HepG2 (cell line): ENCODE measurements around the gene PIGN. TPM values are rescaled to one million over a fixed set of nuclear protein-coding genes. Genes with fewer than 3 reads are reported as not detected.

ENCODE experiments used
- ATAC-seq: fragments of 200-7000 bp; cut with Tn5 transposase; 3 replicates; pipeline ENCODE4 v1.9.1; 2020; ENCODE audit warnings: mild to moderate bottlenecking, moderate library complexity
- BruUV-seq: library from RNA; stranded (reverse); fragments of 400-500 nt; replicated peaks from 2 replicates; lab custom pipeline; 2021; lab: Mats Ljungman, UMichigan
- CTCF ChIA-PET: fragments of 300-600 bp; formaldehyde crosslinking; extraction: SDS; loops from one replicate; lab custom pipeline; 2021; ENCODE audit warnings: low total read pairs, inconsistent platforms, low intra/inter-chr PET ratio; lab: Yijun Ruan, JAX
- POLR2A ChIA-PET: fragments of 350-600 bp; sonication (Branson Sonifier 250); formaldehyde crosslinking; loops from one replicate; lab custom pipeline; 2020; ENCODE audit warnings: antibody characterized with exemption, inconsistent platforms; lab: Yijun Ruan, JAX
- DNase-seq: peaks from one replicate; pipeline ENCODE4 v3.0.0-alpha.2; 2015; ENCODE audit warnings: low spot score
- FAIRE-seq: peaks from 3 replicates; lab custom pipeline; 2011; peaks lifted over from hg19 to GRCh38; lab: Jason Lieb, UNC
- H2AFZ ChIP-seq: one replicate; pipeline ENCODE4 v1.6.1; 2011; ENCODE audit warnings: low read length, inconsistent platforms
- H3K27ac ChIP-seq: fragments of 300-600 bp; 3 replicates; pipeline ENCODE4 v1.8.0; 2011; ENCODE audit warnings: mixed run types, mild to moderate bottlenecking, mixed read lengths, low read length, inconsistent platforms; ENCODE audit not compliant: insufficient read depth; ENCODE audit errors: extremely low read length
- H3K27me3 ChIP-seq, 2 experiments: fragments of 200-600 bp in 1 of 2; 2 replicates in 1 of 2; 3 replicates in 1 of 2; pipeline versions ENCODE4 v1.6.0 to v1.8.0; 2011; ENCODE audit warnings: low read length in 2 of 2, mild to moderate bottlenecking in 2 of 2, moderate library complexity in 2 of 2, inconsistent platforms in 1 of 2; ENCODE audit not compliant: insufficient read depth in 2 of 2, control insufficient read depth in 1 of 2
- H3K36me3 ChIP-seq, 2 experiments: fragments of 200-600 bp in 1 of 2; replicated peaks in 1 of 2; 2 replicates in 1 of 2; 3 replicates in 1 of 2; pipeline versions ENCODE4 v1.5.1 to v1.8.0; 2011; ENCODE audit warnings: low read length in 2 of 2, inconsistent platforms in 1 of 2; ENCODE audit not compliant: insufficient read depth in 2 of 2, control insufficient read depth in 1 of 2
- H3K4me1 ChIP-seq: 2 replicates; pipeline ENCODE4 v1.5.1; 2012; ENCODE audit warnings: low read length, inconsistent platforms; ENCODE audit not compliant: insufficient read depth
- H3K4me2 ChIP-seq: 2 replicates; pipeline ENCODE4 v1.6.0; 2011; ENCODE audit warnings: low read depth, low read length, inconsistent platforms
- H3K4me3 ChIP-seq, 3 experiments: fragments of 200-600 bp in 1 of 3; sonication (generic), shearing (Covaris generic) in 1 of 3; replicated peaks in 1 of 3; 2 replicates each; pipeline ENCODE4 v1.5.1; 2011 to 2016; ENCODE audit warnings: low read length in 3 of 3, inconsistent platforms in 2 of 3, low read depth in 2 of 3, mild to moderate bottlenecking in 2 of 3, control low read depth in 1 of 3, mixed read lengths in 1 of 3; ENCODE audit not compliant: insufficient read depth in 1 of 3
- H3K79me2 ChIP-seq: one replicate; pipeline ENCODE4 v1.6.1; 2011; ENCODE audit warnings: low read length, inconsistent platforms; ENCODE audit not compliant: insufficient read depth
- H3K9ac ChIP-seq: 2 replicates; pipeline ENCODE4 v1.6.0; 2011; ENCODE audit warnings: mild to moderate bottlenecking, low read depth, low read length, inconsistent platforms; ENCODE audit not compliant: insufficient read depth
- H3K9me3 ChIP-seq: 2 replicates; pipeline ENCODE4 v1.5.1; 2012; ENCODE audit warnings: mild to moderate bottlenecking, low read length
- H4K20me1 ChIP-seq: 2 replicates; pipeline ENCODE4 v1.6.0; 2011; ENCODE audit warnings: inconsistent platforms, mild to moderate bottlenecking, low read length, moderate library complexity; ENCODE audit not compliant: insufficient read depth
- ATF2 ChIP-seq: sonication (generic); formaldehyde crosslinking; IDR thresholded peaks from 2 replicates; pipeline ENCODE4 v1.4.0; 2020; ENCODE audit warnings: missing genetic modification reagents
- ETV5 ChIP-seq: IDR thresholded peaks from 2 replicates; pipeline ENCODE4 v1.6.1; 2018; ENCODE audit warnings: missing biosample characterization, missing genetic modification reagents, inconsistent platforms, borderline replicate concordance
- HMG20B ChIP-seq: conservative IDR thresholded peaks from 2 replicates; pipeline ENCODE4 v1.6.1; 2016; ENCODE audit warnings: missing genetic modification reagents, missing compliant biosample characterization
- MEIS1 ChIP-seq: sonication (generic); formaldehyde crosslinking; IDR thresholded peaks from 2 replicates; pipeline ENCODE4 v1.9.0; 2021; ENCODE audit warnings: mild to moderate bottlenecking, missing genetic modification reagents, moderate library complexity, borderline replicate concordance
- NFIB ChIP-seq: sonication (generic); formaldehyde crosslinking; IDR thresholded peaks from 2 replicates; pipeline ENCODE4 v1.9.0; 2021; ENCODE audit warnings: missing genetic modification reagents, mild to moderate bottlenecking, borderline replicate concordance
- SALL1 ChIP-seq: sonication (generic); formaldehyde crosslinking; IDR thresholded peaks from 2 replicates; pipeline ENCODE4 v1.8.0; 2022; ENCODE audit warnings: mild to moderate bottlenecking, missing genetic modification reagents
- ZNF225 ChIP-seq: sonication (generic); formaldehyde crosslinking; IDR thresholded peaks from 2 replicates; pipeline ENCODE4 v1.4.0; 2020; ENCODE audit warnings: mild to moderate bottlenecking, missing genetic modification reagents
- ZNF407 ChIP-seq: sonication (generic); formaldehyde crosslinking; IDR thresholded peaks from one replicate; pipeline ENCODE4 v1.5.1; 2020; ENCODE audit warnings: mild to moderate bottlenecking, missing genetic modification reagents; ENCODE audit errors: not compliant biosample characterization
- ZNF577 ChIP-seq: sonication (generic); formaldehyde crosslinking; IDR thresholded peaks from 2 replicates; pipeline ENCODE4 v1.4.0; 2020; ENCODE audit warnings: mild to moderate bottlenecking, low read depth, missing genetic modification reagents, borderline replicate concordance
- WGBS: methylation state at CpG from one replicate; pipeline ENCODE4 v1.1.6; 2017; ENCODE audit warnings: low lambda C conversion rate; 5-methylcytosine and 5-hydroxymethylcytosine counted together
- in situ Hi-C: cut with HindIII; loops from 2 replicates; pipeline ENCODE4 v1.10.0; 2017; ENCODE audit warnings: low pct_unique_long_range_greater_than_20kb; ENCODE audit not compliant: extremely low pct_ligation_motif_present
- intact Hi-C: fragments of 100-400 bp; cut with micrococcal nuclease; formaldehyde crosslinking; loops from one replicate; pipeline ENCODE4 v1.10.0; 2022; ENCODE audit not compliant: unreplicated experiment
- polyA plus RNA-seq, 8 experiments: library from polyadenylated mRNA; depleted of rRNA in 3 of 8; stranded (reverse) in 7 of 8; unstranded in 1 of 8; fragments of >200 nt; fragmentation: Illumina TruSeq in 4 of 8; extraction: Trizol in 4 of 8; gene quantifications; 2 replicates each; pipeline versions ENCODE4 v1.2.1 to v1.2.3, GENCODE V29; 2011 to 2016; ENCODE audit warnings: low read depth in 4 of 8, missing spikeins in 1 of 8, mixed read lengths in 1 of 8; ENCODE audit not compliant: insufficient read depth in 1 of 8
- total RNA-seq, 5 experiments: library from RNA; depleted of rRNA; stranded (reverse); fragments of >200 nt; fragmentation: Illumina TruSeq; extraction: Trizol; gene quantifications; 2 replicates each; pipeline ENCODE4 v1.2.3, GENCODE V29; 2016; ENCODE audit warnings: low read depth in 1 of 5

Gene PIGN
- total and polyA plus RNA-seq, 2 of the 13 experiments (the other 11 are each of a cell fraction or from before 2014, with no cell fraction given), result 15.5 to 33.6 TPM

- H3K4me2 ChIP-seq, result no peak overlapping the region
- 93% methylated on average over 2 of the region's 2 CpGs for WGBS
- ATAC-seq (no peak), DNase-seq (no peak), FAIRE-seq (no peak)
- ChIA-PET CTCF (no interaction called here), POLR2A (no interaction called here)
- no peak overlapping the region for H3K9ac ChIP-seq
- H3K27me3 ChIP-seq, result no peaks in the 10 kb centered on the region
- 0 out of 5 replicates have a peak, but pooled peaks cover 0 to 2% of the 10 kb centered on the region in 2 experiments for H3K36me3 ChIP-seq
- in situ Hi-C loops (no loop called here), intact Hi-C loops (no loop called here)
- TF ChIP-seq ETV5, result no peak
- no peak for TF ChIP-seq ATF2
- TF ChIP-seq NFIB (CRISPR knock-in tag), result no peak
- no peak for TF ChIP-seq SALL1 (CRISPR knock-in tag)
- no peak for TF ChIP-seq MEIS1 (CRISPR knock-in tag)
- no peak for TF ChIP-seq ZNF407 (CRISPR knock-in tag)
- no peak for TF ChIP-seq ZNF225 (CRISPR knock-in tag)
- no peak for TF ChIP-seq ZNF577 (CRISPR knock-in tag)
- no peak for TF ChIP-seq HMG20B (CRISPR knock-in tag)
- H3K79me2 ChIP-seq, result no peaks in the 10 kb centered on the region
- H3K27ac ChIP-seq, result no peak overlapping the region
- no peak overlapping the region for H2AFZ ChIP-seq
- BruUV-seq, result no TSS peak
- H3K4me3 ChIP-seq, result no peak overlapping the region
- H4K20me1 ChIP-seq, result no peaks in the 10 kb centered on the region
- no peaks in the 10 kb centered on the region for H3K4me1 ChIP-seq
- no peaks in the 10 kb centered on the region for H3K9me3 ChIP-seq
Measured at GRCh38 chr18:62045316-62045715, 141.5 kb downstream of the PIGN start.
